IPS-15b (cell line): ENCODE results near the gene CCL15.
"Not testable (repeated sequence)": the region's sequence is repeated elsewhere in the genome, so short reads cannot be mapped to it uniquely, and the experiment has no call there.

ENCODE experiments used
- H3K27me3 ChIP-seq: one replicate; pipeline ENCODE4 v1.6.1; 2013; ENCODE audit warnings: low read length; ENCODE audit not compliant: control insufficient read depth, insufficient read depth
- H3K36me3 ChIP-seq: one replicate; pipeline ENCODE4 v1.6.1; 2013; ENCODE audit warnings: low read length; ENCODE audit not compliant: control insufficient read depth, insufficient read depth
- H3K4me1 ChIP-seq: one replicate; pipeline ENCODE4 v1.6.1; 2013; ENCODE audit warnings: mild to moderate bottlenecking, low read length; ENCODE audit not compliant: control insufficient read depth, insufficient read depth
- H3K4me3 ChIP-seq: one replicate; pipeline ENCODE4 v1.5.1; 2013; ENCODE audit warnings: low read depth, low read length
- H3K9ac ChIP-seq: one replicate; pipeline ENCODE4 v1.6.1; 2013; ENCODE audit warnings: low read depth, mild to moderate bottlenecking, low read length
- H3K9me3 ChIP-seq: one replicate; pipeline ENCODE4 v1.6.1; 2013; ENCODE audit warnings: mild to moderate bottlenecking, low read length; ENCODE audit not compliant: control insufficient read depth, insufficient read depth

CCL15 gene, protein sequence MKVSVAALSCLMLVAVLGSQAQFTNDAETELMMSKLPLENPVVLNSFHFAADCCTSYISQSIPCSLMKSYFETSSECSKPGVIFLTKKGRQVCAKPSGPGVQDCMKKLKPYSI

DNA sequence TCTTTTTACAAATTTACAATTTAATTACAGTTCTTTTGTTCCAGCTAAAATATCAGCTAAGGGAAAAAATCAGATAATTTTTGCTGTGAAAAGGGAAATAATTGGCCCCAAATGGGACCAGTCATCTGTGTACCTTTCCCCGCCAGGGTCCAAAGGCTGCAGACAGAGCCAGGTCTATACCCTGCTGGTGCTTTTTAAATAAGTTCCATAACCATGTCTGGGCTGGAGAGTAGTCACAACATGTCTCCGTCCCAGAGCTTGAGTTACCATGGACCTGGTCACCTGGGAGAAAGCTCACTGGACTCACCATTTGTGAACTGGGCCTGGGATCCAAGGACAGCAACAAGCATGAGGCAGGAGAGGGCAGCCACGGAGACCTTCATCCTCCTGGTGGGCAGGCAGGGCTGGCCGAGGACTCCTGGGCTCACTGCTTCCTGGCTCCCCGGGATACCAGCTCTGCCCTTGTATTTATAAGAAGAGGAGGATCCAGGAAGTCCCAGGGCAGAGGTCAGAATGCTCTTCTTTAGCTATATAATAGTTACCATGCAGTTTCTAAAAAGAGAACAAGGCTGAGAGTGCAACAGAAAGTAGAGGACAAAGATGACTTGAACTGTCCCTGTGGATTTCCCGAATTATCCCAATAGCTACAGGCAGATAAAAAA lies at the start of gene CCL15:
Gene CCL15 (minus strand): TSS at position 444 of the 662 bp plus-strand sequence. CDS start 61 bp downstream, at position 383.
- Histone ChIP-seq H3K36me3 (no peaks in the 10 kb centered on the region), H3K9ac (no peak within 1 kb of the TSS), H3K9me3 (no peaks in the 10 kb centered on the region), H3K4me3 (no peak within 1 kb of the TSS), H3K4me1 (no peaks in the 10 kb centered on the region), H3K27me3 (no peaks in the 10 kb centered on the region)

DNA sequence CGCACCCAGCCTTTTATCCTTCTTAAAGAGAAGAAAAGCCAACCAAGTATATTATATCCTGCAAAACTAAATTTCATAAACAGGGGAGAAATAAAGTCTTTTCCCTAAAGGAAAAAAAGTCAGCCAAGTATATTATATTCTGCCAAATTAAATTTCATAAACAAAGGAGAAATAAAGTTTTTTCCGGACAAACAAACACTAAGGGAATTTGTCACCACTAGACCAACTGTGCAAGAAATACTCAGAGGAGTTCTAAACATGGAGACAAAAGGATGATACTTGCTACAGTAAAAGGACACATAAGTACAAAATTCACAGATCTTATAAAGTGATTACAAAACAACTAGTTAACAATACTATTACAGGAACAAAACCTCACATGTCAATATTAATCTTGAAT lies 48.3 kb upstream of the CCL15 start:
- H3K27me3 ChIP-seq: no peaks in the 10 kb centered on the region
- peaks cover 3% of the 10 kb centered on the region for H3K9me3 ChIP-seq
- H3K4me1 ChIP-seq: no peaks in the 10 kb centered on the region
- no peaks in the 10 kb centered on the region for H3K36me3 ChIP-seq
- no peak overlapping the region for H3K9ac ChIP-seq
- H3K4me3 ChIP-seq: no peak overlapping the region

DNA sequence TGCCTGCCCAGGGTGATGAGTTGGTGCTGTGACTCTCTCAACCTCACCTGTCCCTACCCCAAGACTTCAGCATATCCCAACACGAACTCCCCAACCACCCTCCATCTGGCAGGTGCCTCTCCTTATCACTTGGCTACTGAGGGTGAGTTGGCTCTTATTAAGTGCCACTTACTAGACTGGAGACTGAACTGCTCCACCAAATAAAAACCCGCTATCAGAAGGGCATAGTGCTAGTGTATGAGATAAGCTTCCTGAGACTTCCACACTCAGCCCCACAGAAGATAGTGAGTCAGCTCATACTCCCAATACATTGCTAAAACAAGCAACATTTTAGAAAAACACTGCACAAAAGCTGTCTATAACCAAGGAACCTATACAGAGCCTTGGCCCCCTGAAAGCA lies 46.7 kb upstream of the CCL15 start:
- no peaks in the 10 kb centered on the region for H3K4me1 ChIP-seq
- H3K27me3 ChIP-seq: no peaks in the 10 kb centered on the region
- peaks cover 3% of the 10 kb centered on the region for H3K9me3 ChIP-seq
- H3K4me3 ChIP-seq: no peak overlapping the region
- H3K9ac ChIP-seq: no peak overlapping the region
- H3K36me3 ChIP-seq: no peaks in the 10 kb centered on the region

DNA sequence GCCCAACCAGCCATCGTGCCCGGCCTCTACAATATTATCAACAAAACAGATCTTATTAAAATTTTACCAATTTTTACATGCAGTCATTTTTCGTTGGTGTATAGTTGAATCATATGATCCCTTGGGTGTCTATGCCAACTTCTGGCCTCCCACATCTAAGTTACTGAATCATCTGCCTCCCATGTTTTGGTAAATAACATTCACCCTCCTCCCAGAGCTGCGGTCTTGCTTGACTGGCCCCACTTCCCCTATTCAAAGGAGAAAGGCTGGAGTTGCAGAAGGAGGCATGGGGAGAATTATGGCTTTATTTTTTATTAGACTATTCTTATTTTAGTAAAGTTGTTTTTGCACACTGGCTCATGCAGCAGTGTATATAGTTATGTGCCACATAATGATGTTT lies 34.9 kb upstream of the CCL15 start:
- H3K4me1 ChIP-seq: no peaks in the 10 kb centered on the region
- H3K4me3 ChIP-seq: no peak overlapping the region
- no peaks in the 10 kb centered on the region for H3K27me3 ChIP-seq
- H3K36me3 ChIP-seq: no peaks in the 10 kb centered on the region
- no peak overlapping the region for H3K9ac ChIP-seq
- no peaks in the 10 kb centered on the region for H3K9me3 ChIP-seq

DNA sequence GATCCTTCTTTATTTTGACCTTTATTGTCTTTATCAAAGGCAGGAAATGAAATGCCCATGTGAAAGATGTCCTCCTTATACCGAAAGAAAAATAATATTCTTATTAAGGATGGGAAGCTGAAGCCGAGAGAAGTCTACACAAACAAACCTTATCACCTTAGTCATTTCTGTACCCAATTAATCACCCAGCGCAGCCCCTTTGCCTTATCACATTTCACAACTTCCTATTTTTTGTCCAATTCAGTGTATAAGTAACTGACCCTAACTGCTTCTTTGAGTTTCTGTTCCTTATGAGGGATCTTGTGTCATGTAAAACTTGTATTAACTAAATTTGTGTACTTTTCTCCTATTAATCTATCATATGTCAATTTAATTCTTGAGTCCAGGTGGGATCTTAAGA lies 32.8 kb upstream of the CCL15 start:
- H3K36me3 ChIP-seq: no peaks in the 10 kb centered on the region
- H3K9ac ChIP-seq: no peak overlapping the region
- no peaks in the 10 kb centered on the region for H3K27me3 ChIP-seq
- no peaks in the 10 kb centered on the region for H3K9me3 ChIP-seq
- no peak overlapping the region for H3K4me3 ChIP-seq
- no peaks in the 10 kb centered on the region for H3K4me1 ChIP-seq

DNA sequence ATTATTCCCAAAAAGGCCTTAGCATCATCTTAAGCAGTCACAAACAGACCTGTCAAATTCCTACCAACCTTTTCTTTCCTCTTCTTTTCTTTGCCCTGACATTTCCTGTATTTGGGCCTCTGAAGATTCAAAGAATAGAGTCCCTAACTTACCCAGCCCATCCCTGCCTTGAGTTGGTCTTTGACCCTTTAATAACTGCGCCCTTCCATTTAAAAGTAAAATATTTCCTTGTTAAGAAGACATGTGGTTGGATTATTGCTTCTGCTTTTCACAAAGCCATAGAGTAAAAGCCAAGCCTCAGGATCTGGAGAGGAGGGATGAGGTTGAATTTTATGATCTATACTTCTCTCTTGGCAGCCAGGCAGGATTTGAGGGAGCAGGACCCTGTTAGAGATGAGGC lies 29.6 kb upstream of the CCL15 start:
- H3K27me3 ChIP-seq: no peaks in the 10 kb centered on the region

DNA sequence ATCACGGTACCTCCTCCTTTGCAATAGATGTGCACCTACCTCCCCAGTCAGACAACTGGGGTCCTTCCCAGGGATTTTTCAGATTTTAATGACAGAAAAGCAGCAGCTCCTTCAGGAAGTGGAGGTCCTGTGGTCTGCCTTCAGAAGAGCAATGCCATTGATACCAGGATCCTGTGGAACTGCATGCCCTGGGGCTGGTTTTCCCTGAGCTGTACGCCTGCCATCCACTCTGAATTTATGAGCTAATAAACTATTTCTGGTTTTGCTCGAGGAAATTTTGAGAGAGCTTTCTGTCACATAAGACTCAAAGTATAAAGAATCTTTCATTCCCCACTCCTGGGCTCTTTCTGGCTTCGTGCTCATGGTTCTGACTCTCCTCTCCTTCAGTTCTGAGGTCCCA lies 26.4 kb upstream of the CCL15 start:
- Histone ChIP-seq H3K36me3 (no peaks in the 10 kb centered on the region), H3K9me3 (no peaks in the 10 kb centered on the region), H3K4me1 (no peaks in the 10 kb centered on the region), H3K27me3 (no peaks in the 10 kb centered on the region), H3K9ac (no peak overlapping the region), H3K4me3 (no peak overlapping the region)

More for the DNA sequence above, 29.6 kb upstream of the CCL15 start:
- Histone ChIP-seq H3K4me1 (no peaks in the 10 kb centered on the region), H3K4me3 (no peak overlapping the region), H3K36me3 (no peaks in the 10 kb centered on the region), H3K9me3 (no peaks in the 10 kb centered on the region), H3K9ac (no peak overlapping the region)

DNA sequence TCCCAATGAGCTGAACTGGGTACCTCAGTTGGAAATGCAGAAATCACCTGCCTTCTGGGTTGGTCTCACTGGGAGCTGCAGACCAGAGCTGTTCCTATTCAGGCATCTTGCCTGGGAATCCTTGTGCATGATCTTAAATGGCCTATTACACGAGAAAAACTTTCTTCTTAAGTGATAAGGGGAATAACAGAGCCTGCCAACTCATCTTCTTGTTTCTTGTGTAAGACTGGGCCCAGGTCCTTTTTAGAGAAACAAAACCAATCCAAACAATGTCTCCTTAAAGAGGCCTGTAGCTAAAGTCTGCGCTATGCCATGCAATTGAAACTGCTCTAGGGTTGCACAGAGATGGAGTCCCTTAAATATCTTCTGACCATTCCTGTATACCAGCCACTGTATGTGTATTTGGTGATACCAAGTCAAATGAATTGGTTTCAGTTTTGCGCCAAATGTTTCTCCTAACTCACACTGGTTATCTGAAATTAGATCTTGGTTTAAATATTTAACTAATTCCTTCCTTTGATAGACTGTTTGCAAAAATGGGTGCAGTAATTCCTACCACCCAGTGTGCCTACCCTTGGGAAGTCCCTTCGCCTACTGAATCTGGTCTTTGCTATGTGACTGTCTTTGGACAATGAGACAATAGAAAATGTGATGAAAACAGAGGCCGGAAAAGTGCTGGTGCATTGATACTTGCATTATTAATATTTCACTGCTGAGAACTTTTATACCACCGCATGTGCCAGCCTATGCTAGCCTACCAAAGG lies 22.9 kb upstream of the CCL15 start:
- Histone ChIP-seq H3K36me3 (no peaks in the 10 kb centered on the region), H3K4me1 (no peaks in the 10 kb centered on the region), H3K27me3 (no peaks in the 10 kb centered on the region), H3K9me3 (no peaks in the 10 kb centered on the region), H3K4me3 (no peak overlapping the region), H3K9ac (no peak overlapping the region)

DNA sequence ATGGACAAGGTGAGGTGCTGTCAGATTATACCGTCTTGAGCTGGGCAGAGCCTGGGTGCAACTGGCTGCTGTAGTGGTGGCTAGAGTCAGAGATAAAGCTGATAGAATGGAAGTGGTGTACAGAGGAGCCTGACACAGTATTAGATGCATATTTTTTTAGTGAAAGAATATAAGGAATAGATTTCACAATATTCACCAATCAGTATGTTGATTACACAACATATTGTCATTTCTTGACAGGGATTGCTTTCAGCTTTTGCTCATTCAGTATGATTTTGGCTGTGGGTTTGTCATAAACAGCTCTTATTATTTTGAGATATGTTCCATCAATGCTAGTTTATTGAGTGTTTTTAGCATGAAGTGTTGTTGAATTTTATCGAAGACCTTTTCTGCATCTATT lies 18.1 kb upstream of the CCL15 start:
- Histone ChIP-seq H3K4me1 (no peaks in the 10 kb centered on the region), H3K4me3 (no peak overlapping the region), H3K9me3 (no peaks in the 10 kb centered on the region), H3K27me3 (peaks cover 3% of the 10 kb centered on the region), H3K9ac (no peak overlapping the region), H3K36me3 (no peaks in the 10 kb centered on the region)

DNA sequence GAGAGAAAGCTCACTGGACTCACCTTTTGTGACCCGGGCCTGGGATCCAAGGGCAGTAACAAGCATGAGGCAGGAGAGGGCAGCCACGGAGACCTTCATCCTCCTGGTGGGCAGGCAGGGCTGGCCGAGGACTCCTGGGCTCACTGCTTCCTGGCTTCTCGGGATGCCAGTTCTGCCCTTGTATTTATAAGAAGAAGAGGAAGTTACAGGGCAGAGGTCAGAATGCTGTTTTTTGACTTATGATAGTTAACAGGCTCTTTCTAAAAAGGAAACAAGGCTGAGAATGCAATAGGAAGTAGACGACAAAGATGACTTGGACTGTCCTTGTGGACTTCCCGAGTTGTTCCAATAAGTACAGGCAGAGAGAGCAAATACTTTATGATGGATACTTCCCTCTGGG lies 16.4 kb upstream of the CCL15 start, which contains the start of gene CCL23:
Gene CCL23 (minus strand): TSS at position 174 of the 400 bp plus-strand sequence. CDS start 75 bp downstream, at position 99.
- no peaks in the 10 kb centered on the region for H3K4me1 ChIP-seq
- no peaks in the 10 kb centered on the region for H3K36me3 ChIP-seq
- H3K4me3 ChIP-seq: no peak within 1 kb of the TSS
- H3K27me3 ChIP-seq: peaks cover 3% of the 10 kb centered on the region
- no peak within 1 kb of the TSS for H3K9ac ChIP-seq
- H3K9me3 ChIP-seq: no peaks in the 10 kb centered on the region

DNA sequence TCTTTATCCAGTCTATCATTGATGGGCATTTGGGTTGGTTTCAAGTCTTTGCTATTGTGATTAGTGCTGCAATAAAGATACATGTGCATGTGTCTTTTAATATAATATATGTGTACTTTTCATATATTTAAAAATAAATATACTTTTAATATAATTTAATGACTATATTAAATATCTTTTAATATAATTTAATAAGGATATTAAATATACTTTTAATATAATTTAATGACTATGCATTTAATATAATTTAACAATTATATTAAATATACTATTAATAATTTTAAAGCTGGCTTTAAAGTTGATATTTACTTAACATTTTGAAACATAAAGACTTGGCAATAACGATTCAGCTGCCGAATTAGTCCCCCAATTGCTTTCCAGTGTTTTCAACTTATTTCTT lies 15.2 kb upstream of the CCL15 start:
- Histone ChIP-seq H3K36me3 (no peaks in the 10 kb centered on the region), H3K4me3 (no peak overlapping the region), H3K9me3 (no peaks in the 10 kb centered on the region), H3K27me3 (peaks cover 3% of the 10 kb centered on the region), H3K9ac (no peak overlapping the region), H3K4me1 (no peaks in the 10 kb centered on the region)

DNA sequence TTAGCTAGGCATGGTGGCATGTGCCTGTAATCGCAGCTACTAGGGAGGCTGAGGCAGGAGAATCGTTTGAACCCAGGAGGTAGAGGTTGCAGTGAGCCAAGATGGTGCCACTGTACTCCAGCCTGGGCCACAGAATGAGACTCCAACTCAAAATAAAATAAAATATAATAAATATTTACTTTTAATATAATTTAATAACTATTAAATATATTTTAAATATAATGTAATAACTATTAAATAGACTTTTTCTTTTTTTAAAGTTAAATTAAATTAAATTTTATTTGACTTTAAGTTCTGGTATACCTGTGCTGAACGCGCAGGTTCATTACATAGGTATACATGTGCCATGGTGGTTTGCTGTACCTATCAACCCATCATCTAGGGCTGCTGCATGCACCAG lies 14.5 kb upstream of the CCL15 start:
- H3K9ac ChIP-seq, H3K4me3 ChIP-seq, H3K36me3 ChIP-seq, H3K27me3 ChIP-seq, H3K9me3 ChIP-seq, H3K4me1 ChIP-seq: not testable (repeated sequence)
